Panc1 (cell line): ENCODE data around the gene VSIG10L2. TPM values are rescaled to one million over a fixed set of nuclear protein-coding genes. Genes with fewer than 3 reads are reported as not detected.

Source experiments
- ATAC-seq: fragments of 200-7000 bp; cut with Tn5 transposase; 2 replicates; pipeline ENCODE4 v1.9.1; 2020; ENCODE audit warnings: mild to moderate bottlenecking, moderate library complexity
- BruUV-seq: library from RNA; stranded (reverse); fragments of 400-500 nt; replicated peaks from 2 replicates; lab custom pipeline; 2021; lab: Mats Ljungman, UMichigan
- CTCF ChIA-PET: fragments of 300-600 bp; sonication (Branson Sonifier 250); formaldehyde crosslinking; loops from one replicate; lab custom pipeline; 2022; ENCODE audit warnings: antibody characterized with exemption; lab: Charles Lee
- POLR2A ChIA-PET: fragments of 300-600 bp; sonication (Branson Sonifier 250); formaldehyde crosslinking; loops from one replicate; lab custom pipeline; 2022; ENCODE audit warnings: antibody characterized with exemption; lab: Charles Lee
- DNase-seq: peaks from one replicate; pipeline ENCODE4 v3.0.0-alpha.2; 2010; ENCODE audit warnings: low read depth, low spot score
- H3K27ac ChIP-seq: 2 replicates; pipeline ENCODE4 v1.5.1; 2011; ENCODE audit warnings: mild to moderate bottlenecking, low read length, inconsistent platforms
- H3K27me3 ChIP-seq: fragments of 200-500 bp; sonication (Bioruptor generic); 2 replicates; pipeline ENCODE4 v1.6.0; 2014; ENCODE audit warnings: low read length, inconsistent platforms; ENCODE audit not compliant: control insufficient read depth, insufficient read depth
- H3K36me3 ChIP-seq: fragments of 200-500 bp; sonication (Bioruptor generic); 2 replicates; pipeline ENCODE4 v1.5.1; 2014; ENCODE audit warnings: inconsistent platforms, mild to moderate bottlenecking, low read length, moderate library complexity; ENCODE audit not compliant: control insufficient read depth, insufficient read depth
- H3K4me1 ChIP-seq: 2 replicates; pipeline ENCODE4 v1.5.1; 2011; ENCODE audit warnings: inconsistent platforms, mild to moderate bottlenecking, low read length, moderate library complexity; ENCODE audit not compliant: control insufficient read depth, insufficient read depth
- H3K4me3 ChIP-seq, 2 experiments: 2 replicates each; pipeline ENCODE4 v1.5.1; 2011 to 2012; ENCODE audit warnings: low read depth in 2 of 2, low read length in 2 of 2, mild to moderate bottlenecking in 2 of 2, inconsistent platforms in 1 of 2, moderate library complexity in 1 of 2
- H3K9me3 ChIP-seq: fragments of 200-500 bp; sonication (Bioruptor generic); 2 replicates; pipeline ENCODE4 v1.5.1; 2014; ENCODE audit warnings: low read depth, mild to moderate bottlenecking, inconsistent platforms, low read length, moderate library complexity; ENCODE audit not compliant: control insufficient read depth, insufficient read depth
- CTCF ChIP-seq: fragments of 450-650 bp; IDR thresholded peaks from 2 replicates; pipeline ENCODE4 v1.5.1; 2017; ENCODE audit warnings: mild to moderate bottlenecking
- POLR2AphosphoS5 ChIP-seq: IDR thresholded peaks from 2 replicates; pipeline ENCODE4 v1.6.1; 2012; ENCODE audit warnings: mild to moderate bottlenecking, low read depth, low read length, moderate library complexity
- REST ChIP-seq, 2 experiments: IDR thresholded peaks; 2 replicates each; pipeline ENCODE4 v1.6.1; 2011 to 2012; ENCODE audit warnings: low read depth in 2 of 2, control low read depth in 1 of 2, low read length in 1 of 2, mild to moderate bottlenecking in 1 of 2, moderate library complexity in 1 of 2; ENCODE audit not compliant: insufficient read depth in 1 of 2
- SIN3A ChIP-seq: IDR thresholded peaks from 2 replicates; pipeline ENCODE4 v1.6.1; 2012; ENCODE audit warnings: low read depth, mild to moderate bottlenecking, low read length, moderate library complexity, borderline replicate concordance; ENCODE audit not compliant: insufficient read depth
- TCF7L2 ChIP-seq: IDR thresholded peaks from 2 replicates; pipeline ENCODE4 v1.6.1; 2011; ENCODE audit warnings: mild to moderate bottlenecking, low read depth, low read length, inconsistent platforms
- in situ Hi-C: cut with HindIII; loops from 2 replicates; pipeline ENCODE4 v1.10.0; 2016; ENCODE audit warnings: low sequenced_read_pairs, low pct_unique_long_range_greater_than_20kb
- intact Hi-C: fragments of 100-400 bp; cut with micrococcal nuclease; formaldehyde crosslinking; loops from one replicate; pipeline ENCODE4 v1.10.0; 2022; ENCODE audit not compliant: unreplicated experiment
- total RNA-seq: library from RNA; stranded (reverse); gene quantifications from one replicate; pipeline ENCODE4 v1.2.1, GENCODE V29; 2021; ENCODE audit not compliant: unreplicated experiment

VSIG10L2 gene
- total RNA-seq, 1 experiment from 2014 or later = not detected

GRCh38 chr11:125979511-125979910 lies 33.7 kb downstream of the VSIG10L2 start:
- ChIA-PET CTCF (no interaction called here), POLR2A (no interaction called here)
- H3K27ac ChIP-seq = no peak overlapping the region
- no peak for TF ChIP-seq TCF7L2
- TF ChIP-seq SIN3A = no peak
- no peak for TF ChIP-seq CTCF
- TF ChIP-seq POLR2AphosphoS5 = no peak
- no peak for TF ChIP-seq REST (IDR thresholded peaks at IDR 0.05; ENCODE audit: insufficient read depth in 1 of 2, low read depth in 2 of 2, low read length in 1 of 2)
- intact Hi-C loops (no loop called here), in situ Hi-C loops (no loop called here)
- no peak overlapping the region for H3K4me3 ChIP-seq
- no TSS peak for BruUV-seq
- H3K27me3 ChIP-seq = no peaks in the 10 kb centered on the region
- H3K36me3 ChIP-seq = no peaks in the 10 kb centered on the region
- ATAC-seq (no peak), DNase-seq (no peak)
- H3K4me1 ChIP-seq = no peaks in the 10 kb centered on the region
- no peaks in the 10 kb centered on the region for H3K9me3 ChIP-seq

GRCh38 chr11:125980436-125980835 lies 34.6 kb downstream of the VSIG10L2 start:
- TF ChIP-seq CTCF (no peak), REST (IDR thresholded peaks at IDR 0.05; ENCODE audit: insufficient read depth in 1 of 2, low read depth in 2 of 2, low read length in 1 of 2) (no peak), TCF7L2 (no peak), POLR2AphosphoS5 (no peak), SIN3A (no peak)
- BruUV-seq = no TSS peak
- H3K27me3 ChIP-seq = no peaks in the 10 kb centered on the region
- ATAC-seq (no peak), DNase-seq (no peak)
- no peak overlapping the region for H3K27ac ChIP-seq
- no peaks in the 10 kb centered on the region for H3K9me3 ChIP-seq
- no peaks in the 10 kb centered on the region for H3K36me3 ChIP-seq
- ChIA-PET CTCF (no interaction called here), POLR2A (no interaction called here)
- H3K4me1 ChIP-seq = no peaks in the 10 kb centered on the region
- in situ Hi-C loops (no loop called here), intact Hi-C loops (no loop called here)
- no peak overlapping the region for H3K4me3 ChIP-seq
